Neutrophil (primary cell): ENCODE results near the gene HK2.
"Not testable (repeated sequence)": the region's sequence is repeated elsewhere in the genome, so short reads cannot be mapped to it uniquely, and the experiment has no call there.

Experiments
- H3K27ac ChIP-seq: fragments of 200-600 bp; sonication (generic); 2 replicates; pipeline ENCODE4 v1.5.1; 2016; ENCODE audit warnings: mild to moderate bottlenecking, moderate library complexity
- H3K27me3 ChIP-seq: fragments of 200-600 bp; sonication (generic); 2 replicates; pipeline ENCODE4 v1.6.0; 2016; ENCODE audit warnings: mild to moderate bottlenecking
- H3K36me3 ChIP-seq: fragments of 200-600 bp; sonication (generic); 2 replicates; pipeline ENCODE4 v1.5.1; 2017
- H3K4me1 ChIP-seq, 2 experiments: fragments of 200-600 bp in 1 of 2; sonication (generic) in 1 of 2; 1 replicate in 1 of 2; 2 replicates in 1 of 2; pipeline versions ENCODE4 v1.5.1 to v1.6.1; 2013 to 2016; ENCODE audit warnings: low read depth in 1 of 2, low read length in 1 of 2, mild to moderate bottlenecking in 1 of 2, moderate library complexity in 1 of 2; ENCODE audit not compliant: control insufficient read depth in 1 of 2, insufficient read depth in 1 of 2
- H3K4me3 ChIP-seq, 2 experiments: fragments of 200-600 bp in 1 of 2; sonication (generic) in 1 of 2; 1 replicate in 1 of 2; 2 replicates in 1 of 2; pipeline ENCODE4 v1.5.1; 2013 to 2016; ENCODE audit warnings: low read depth in 1 of 2, low read length in 1 of 2, mild to moderate bottlenecking in 1 of 2, moderate library complexity in 1 of 2
- H3K9me3 ChIP-seq: fragments of 200-600 bp; sonication (generic); 2 replicates; pipeline ENCODE4 v1.5.1; 2016
- CTCF ChIP-seq: fragments of 200-600 bp; sonication (generic); IDR thresholded peaks from 2 replicates; pipeline ENCODE4 v1.5.1; 2016; ENCODE audit warnings: antibody characterized with exemption

HK2 gene

DNA sequence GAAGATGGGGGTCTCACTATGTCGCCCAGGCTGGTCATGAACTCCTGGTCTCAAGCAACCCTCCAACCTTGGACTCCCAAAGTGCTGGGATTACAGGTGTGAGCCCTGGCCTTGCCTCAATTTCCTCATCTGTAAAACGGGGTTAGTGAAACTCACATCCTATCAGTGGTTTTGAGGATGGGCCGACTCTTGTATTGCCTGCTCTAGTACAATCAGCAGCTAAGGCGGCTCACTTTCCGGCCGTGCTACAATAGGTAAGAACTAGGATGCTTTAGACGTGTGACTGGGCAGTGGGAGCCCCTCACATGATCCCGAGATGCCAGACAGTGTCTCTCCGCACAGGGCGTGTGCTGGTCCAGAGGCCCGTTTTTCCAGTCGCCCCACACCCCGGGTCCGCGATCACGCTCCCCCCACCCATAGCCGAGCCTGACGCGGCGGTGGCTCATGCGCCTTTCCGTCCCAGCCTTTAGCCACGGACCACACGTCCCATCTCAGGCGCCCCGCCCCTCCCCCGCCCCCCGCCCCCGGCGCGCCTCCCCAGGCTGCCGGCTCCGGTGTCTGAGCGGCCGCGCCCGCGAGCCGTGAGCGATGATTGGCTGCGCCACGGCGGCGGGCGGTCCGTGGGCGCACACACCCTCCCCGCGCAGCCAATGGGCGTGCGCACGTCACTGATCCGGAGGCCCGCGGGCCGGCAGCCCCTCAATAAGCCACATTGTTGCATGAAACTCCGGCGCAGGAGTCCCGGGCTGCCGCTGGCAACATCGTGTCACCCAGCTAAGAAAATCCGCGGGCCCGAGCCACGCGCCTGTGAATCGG is at the start of gene HK2:
Gene HK2, plus strand, starts transcription at position 710 of the 816 bp plus-strand sequence. CDS start 454 bp downstream, outside the sequence.
- no peaks in the 10 kb centered on the region for H3K36me3 ChIP-seq
- no peaks in the 10 kb centered on the region for H3K9me3 ChIP-seq
- peaks cover 43 to 49% of the 10 kb centered on the region in 2 experiments for H3K4me1 ChIP-seq

DNA sequence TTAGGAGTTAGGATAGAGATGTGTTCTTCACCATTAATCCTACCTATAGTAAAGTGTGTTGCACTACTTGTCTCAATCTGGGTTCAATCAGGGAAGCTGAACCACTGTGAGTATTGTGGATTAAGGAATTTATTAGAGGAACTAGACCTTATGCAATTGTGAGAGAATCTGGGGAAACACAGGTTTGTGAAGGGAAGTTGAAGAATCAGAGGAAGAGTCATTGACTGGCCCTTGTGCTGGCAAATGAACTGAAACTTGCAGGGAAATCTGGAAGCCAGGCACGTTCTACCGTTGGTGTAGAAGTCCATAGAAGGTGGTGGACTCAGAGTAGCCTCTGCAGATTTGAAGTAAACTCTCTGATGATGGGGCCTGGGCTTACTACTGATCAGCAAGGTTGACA is 44.7 kb upstream of the HK2 start:
- Histone ChIP-seq H3K27me3 (no peaks in the 10 kb centered on the region), H3K4me3 (peak overlapping the region; percentile 5 to 33), H3K36me3 (no peaks in the 10 kb centered on the region), H3K9me3 (no peaks in the 10 kb centered on the region), H3K4me1 (peaks cover 18 to 19% of the 10 kb centered on the region in 2 experiments), H3K27ac (peak overlapping the region; percentile 77)
- TF ChIP-seq CTCF: no peak

More for the DNA sequence above, at the start of gene HK2:
- Histone ChIP-seq H3K27ac (peak within 1 kb of the TSS; percentile 86), H3K27me3 (no peaks in the 10 kb centered on the region), H3K4me3 (peak within 1 kb of the TSS; percentile 89 to 97)
- peak; percentile 62 for TF ChIP-seq CTCF

DNA sequence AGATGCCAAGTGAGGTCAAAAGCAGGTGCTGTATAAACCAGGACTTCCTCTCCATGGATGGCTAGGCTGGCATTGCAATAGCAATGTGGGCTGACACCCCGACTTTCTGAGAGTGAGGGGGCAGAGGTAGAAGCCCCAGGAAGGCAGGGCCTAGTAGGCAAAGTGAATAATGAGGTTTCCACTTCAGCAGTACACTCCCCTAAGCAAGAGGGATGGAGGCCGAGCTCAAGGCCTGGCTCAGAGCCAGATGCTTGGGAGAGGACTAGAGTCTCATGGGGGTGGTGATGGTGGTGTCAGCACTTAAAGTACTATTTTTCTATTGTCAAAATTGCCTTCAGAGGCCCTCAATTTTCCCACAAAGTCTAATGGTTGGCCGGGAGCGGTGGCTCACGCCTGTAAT is 41.6 kb upstream of the HK2 start:
- peaks cover 18 to 19% of the 10 kb centered on the region in 2 experiments for H3K4me1 ChIP-seq
- no peak for TF ChIP-seq CTCF
- H3K36me3 ChIP-seq: no peaks in the 10 kb centered on the region
- H3K9me3 ChIP-seq: no peaks in the 10 kb centered on the region
- no peak overlapping the region for H3K4me3 ChIP-seq
- H3K27me3 ChIP-seq: no peaks in the 10 kb centered on the region
- H3K27ac ChIP-seq: no peak overlapping the region

DNA sequence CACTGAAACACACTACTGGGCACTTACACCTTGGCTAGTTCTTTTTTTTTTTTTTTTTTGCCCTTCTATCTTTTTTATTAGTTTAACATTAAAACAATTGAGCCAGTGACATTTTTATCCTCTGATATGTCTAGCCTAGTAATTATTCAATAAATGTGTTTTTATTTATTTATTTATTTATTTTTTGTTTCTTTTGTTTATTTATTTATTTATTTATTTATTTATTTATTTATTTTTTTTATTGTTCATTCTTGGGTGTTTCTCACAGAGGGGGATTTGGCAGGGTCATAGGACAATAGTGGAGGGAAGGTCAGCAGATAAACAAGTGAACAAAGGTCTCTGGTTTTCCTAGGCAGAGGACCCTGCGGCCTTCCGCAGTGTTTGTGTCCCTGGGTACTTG is 39.0 kb upstream of the HK2 start:
- H3K4me1 ChIP-seq, H3K9me3 ChIP-seq, H3K36me3 ChIP-seq, H3K27me3 ChIP-seq, H3K4me3 ChIP-seq, H3K27ac ChIP-seq: not testable (repeated sequence)

GRCh38 chr2:74806355-74806839 is 27.5 kb upstream of the HK2 start:
- H3K4me3 ChIP-seq: no peak overlapping the region
- H3K27ac ChIP-seq: no peak overlapping the region
- no peak for TF ChIP-seq CTCF
- H3K27me3 ChIP-seq: no peaks in the 10 kb centered on the region
- H3K4me1 ChIP-seq: peaks cover 3 to 4% of the 10 kb centered on the region in 2 experiments
- no peaks in the 10 kb centered on the region for H3K9me3 ChIP-seq
- H3K36me3 ChIP-seq: no peaks in the 10 kb centered on the region

- H3K27ac ChIP-seq: no peak overlapping the region
- no peak for TF ChIP-seq CTCF
Measured at GRCh38 chr2:74806920-74807319, 27.0 kb upstream of the HK2 start.

More at GRCh38 chr2:74806920-74807319, 27.0 kb upstream of the HK2 start:
- no peak overlapping the region for H3K4me3 ChIP-seq
- H3K4me1 ChIP-seq: peaks cover 3 to 4% of the 10 kb centered on the region in 2 experiments
- H3K9me3 ChIP-seq: no peaks in the 10 kb centered on the region
- no peaks in the 10 kb centered on the region for H3K36me3 ChIP-seq
- no peaks in the 10 kb centered on the region for H3K27me3 ChIP-seq
